Activated CD4-positive, CD25-positive, alpha-beta regulatory T cell treated with anti-CD3 and anti-CD28 coated beads, Interleukin-2, amount 50 U/mL, for 24 hours (primary cell): ENCODE measurements around the gene EIF5.
A peak's percentile ranks its signal among the peaks of the same experiment; 100 is the strongest.

ENCODE experiments used
- ATAC-seq, 2 donors: fragments of 150-1000 bp; cut with Tn5 transposase; one replicate each; pipeline ENCODE4 v1.10.0; 2021; ENCODE audit warnings: mild to moderate bottlenecking in 1 of 2, moderate library complexity in 1 of 2

Gene EIF5

DNA sequence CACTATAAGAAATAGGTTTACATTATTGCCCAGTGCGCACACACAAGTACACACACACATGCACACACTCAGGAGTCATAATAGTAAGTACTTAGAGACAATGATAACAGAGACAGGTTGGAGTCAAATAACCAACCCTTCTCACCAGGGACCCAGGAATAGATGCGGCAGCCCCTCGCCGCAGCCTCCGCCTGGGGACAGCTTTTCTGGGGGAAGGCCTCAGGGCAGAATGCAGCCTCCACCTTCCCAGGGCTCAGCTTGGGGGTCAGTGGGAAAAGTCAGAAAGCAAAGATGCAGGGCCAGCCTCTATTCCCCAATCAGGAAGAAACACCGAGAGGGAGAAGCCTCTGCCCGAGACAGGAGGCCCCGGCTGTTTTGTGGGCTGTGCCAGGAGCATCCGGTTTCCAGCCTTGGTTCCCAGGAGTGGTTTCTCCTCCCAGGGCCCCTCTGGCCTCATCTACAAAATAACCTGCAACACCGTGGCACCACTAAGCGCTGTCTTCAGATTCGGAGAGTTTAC lies 23.4 kb upstream of the EIF5 start:
- no peak for ATAC-seq

- no peak for ATAC-seq
These were observed 22.7 kb upstream of the EIF5 start for GRCh38 chr14:103311171-103311997.

- no peak for ATAC-seq
These were observed 21.9 kb upstream of the EIF5 start for GRCh38 chr14:103312006-103312635.

DNA sequence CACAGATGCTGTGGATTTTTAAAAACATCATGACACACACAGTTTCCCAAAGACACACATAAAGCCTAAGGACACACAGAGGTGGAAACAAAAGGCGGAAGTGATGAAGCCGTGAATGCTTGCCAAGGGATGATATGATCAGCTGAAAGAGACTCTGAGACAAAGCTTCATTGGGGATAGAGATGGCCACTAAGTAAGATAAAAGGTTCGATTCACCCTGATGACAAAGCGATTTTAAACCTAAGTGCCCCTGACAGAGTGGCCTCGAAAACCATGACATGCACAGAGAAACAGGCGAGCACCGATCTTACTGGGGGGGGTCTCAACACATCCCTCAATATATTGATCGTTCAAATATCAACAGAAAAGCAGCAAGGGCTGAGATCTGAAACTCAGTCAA lies 20.3 kb upstream of the EIF5 start:
- ATAC-seq = no peak

GRCh38 chr14:103314496-103315277 lies 19.4 kb upstream of the EIF5 start:
- no peak for ATAC-seq

GRCh38 chr14:103315351-103315911 lies 18.6 kb upstream of the EIF5 start:
- no peak for ATAC-seq

DNA sequence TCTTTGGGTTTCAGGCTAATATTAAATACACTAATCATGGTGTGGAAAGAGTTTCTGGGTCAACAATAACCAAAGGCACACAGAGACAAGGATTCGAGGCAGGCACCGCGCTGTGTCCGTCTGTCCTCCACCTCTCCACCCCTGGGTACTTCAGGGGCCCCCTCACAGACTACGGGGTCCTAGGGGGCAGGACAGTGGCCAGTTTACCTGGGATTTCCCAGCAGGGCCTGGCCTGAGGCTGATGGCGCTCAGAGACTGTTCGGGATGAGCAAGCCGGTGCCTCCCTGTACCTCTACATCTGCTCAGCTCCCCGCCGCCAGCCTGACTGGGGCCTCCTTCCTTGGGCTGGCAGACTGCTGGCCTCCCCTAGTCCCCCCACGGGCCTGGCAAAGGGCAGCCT lies 18.1 kb upstream of the EIF5 start:
- ATAC-seq = no peak

GRCh38 chr14:103316721-103317121 lies 17.3 kb upstream of the EIF5 start:
- ATAC-seq = no peak

DNA sequence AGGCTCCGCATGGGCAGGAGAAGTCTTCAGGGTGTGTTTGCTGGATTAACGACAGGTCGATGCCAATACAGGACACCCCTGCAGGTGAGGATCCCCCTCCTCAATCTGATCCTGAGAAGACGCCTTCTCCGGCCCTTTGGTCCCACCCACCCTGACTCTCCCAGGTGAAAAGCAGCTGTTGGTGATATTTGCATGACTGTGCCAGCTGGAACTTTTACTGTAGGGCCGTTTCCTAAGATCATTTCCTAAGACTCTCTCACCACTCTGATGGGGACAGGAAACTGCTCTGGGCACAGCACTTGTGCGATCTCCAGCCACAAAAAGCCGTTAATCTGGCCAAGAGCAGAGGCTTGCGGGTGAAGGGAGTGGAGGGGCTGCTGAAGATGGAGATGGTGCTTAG lies 16.8 kb upstream of the EIF5 start:
- no peak for ATAC-seq

- ATAC-seq = no peak
These were observed 16.0 kb upstream of the EIF5 start for GRCh38 chr14:103317976-103318580.

- no peak for ATAC-seq
These were observed 15.2 kb upstream of the EIF5 start for GRCh38 chr14:103318750-103319419.

DNA sequence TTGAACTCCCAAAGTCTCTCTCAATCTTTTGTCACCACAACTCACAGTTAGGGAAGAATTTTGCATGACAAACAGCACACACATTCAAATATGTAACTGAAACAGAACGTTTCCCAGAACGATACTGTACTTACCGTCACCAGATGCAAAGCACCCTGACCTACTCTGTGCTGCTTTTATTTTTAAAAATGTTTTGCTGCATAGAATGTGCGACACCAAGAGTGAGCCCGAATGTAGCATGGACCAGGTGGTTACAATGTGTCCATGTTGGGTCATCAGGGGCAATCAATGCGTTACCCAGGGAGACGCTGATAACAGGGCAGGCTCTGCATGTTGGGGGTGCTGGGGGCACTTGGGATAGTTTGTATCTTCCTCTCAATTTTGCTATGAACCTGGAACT lies 14.6 kb upstream of the EIF5 start:
- ATAC-seq = no peak

DNA sequence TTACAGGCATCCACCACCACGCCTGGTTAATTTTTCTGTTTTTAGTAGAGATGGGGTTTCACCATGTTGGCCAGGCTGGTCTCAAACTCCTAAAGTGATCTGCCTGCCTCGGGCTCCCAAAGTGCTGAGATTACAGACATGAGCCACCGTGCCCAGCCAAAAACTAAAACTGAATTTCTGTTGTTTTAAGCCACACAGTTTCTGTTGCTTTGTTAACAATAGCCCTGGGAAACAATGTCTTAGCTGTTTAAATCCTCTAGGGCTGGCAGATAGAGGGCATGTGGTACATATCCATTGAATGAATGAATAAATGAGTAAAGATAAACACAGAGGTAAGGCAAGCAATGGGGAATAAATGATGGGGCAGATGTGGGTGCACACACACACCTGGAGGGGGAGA lies 8.0 kb upstream of the EIF5 start:
- ATAC-seq = no peak

DNA sequence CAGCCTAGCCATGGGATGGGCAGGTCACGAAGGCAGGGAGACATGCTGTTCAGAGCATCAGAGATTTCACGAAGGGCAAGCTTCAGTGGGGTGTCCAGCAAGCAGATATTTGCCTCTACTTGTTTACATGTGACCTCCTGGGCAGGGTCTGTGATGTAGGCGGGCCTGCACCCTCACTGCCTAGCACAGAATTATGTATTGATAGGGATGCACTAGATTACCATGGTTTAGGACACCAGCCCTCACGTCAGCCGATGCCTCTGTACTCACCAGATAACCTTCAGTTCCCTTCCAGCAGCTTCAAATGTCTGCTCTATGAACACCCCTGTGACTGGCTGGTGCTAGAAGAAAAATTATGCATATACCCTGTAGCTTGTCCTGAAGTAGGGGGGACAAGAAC lies 5.1 kb upstream of the EIF5 start:
- ATAC-seq = no peak

- ATAC-seq = no peak
These were observed 4.4 kb upstream of the EIF5 start for GRCh38 chr14:103329401-103330347.

GRCh38 chr14:103330536-103330935 lies 3.5 kb upstream of the EIF5 start:
- ATAC-seq = no peak

GRCh38 chr14:103332143-103332919 lies 1.7 kb upstream of the EIF5 start:
- no peak for ATAC-seq

DNA sequence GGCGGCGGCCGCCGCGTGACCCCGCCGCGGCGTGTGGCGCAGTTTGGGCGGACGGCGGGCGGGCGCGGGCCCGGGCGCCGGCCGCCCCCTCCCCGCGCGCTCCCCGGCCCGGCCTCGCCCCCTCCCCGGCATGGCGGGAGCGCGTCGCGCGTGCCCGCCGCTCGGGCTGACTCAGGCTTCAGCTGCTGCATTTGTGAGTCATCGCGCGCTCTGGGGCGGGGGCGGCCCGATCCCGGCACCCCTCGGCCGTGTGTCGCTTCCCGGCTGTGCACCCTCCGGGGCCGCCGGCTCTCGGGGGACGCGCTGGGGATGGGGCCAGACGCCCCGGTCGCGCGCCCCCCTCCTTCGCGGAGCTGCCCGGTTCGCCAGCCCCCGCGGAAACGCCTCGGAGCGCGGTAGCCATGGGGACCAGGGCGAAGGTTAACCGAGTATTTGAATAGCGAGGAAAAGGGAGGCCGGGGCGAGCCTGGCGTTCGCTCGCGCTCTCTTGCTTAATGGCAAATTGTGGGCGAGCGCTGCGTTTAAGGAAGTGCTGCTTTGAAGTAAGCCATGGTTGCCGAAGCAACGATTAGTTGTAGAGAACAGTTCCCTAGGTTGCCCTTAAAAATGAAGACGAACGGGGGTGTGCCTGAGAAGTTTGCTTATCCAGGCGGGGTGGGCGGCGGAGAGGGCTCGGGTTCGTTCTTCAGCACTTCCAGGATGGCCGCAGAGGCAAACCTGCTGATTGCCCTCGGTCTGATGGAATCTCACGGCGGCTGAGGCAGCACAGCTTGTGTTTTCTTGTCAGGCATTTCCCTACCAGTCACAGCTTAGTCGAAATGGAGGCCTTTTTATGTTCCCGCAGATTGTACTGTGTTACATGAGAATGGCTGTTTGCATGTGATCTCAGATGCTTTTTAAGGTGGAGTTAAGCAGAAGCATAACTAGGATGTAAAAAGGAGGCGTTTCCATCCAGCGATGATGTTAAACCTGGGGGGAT lies 896 bp downstream of the EIF5 start:
- peak; percentile 41 to 46 for ATAC-seq

- no peak for ATAC-seq
These were observed 2.2 kb downstream of the EIF5 start for GRCh38 chr14:103336191-103336590.
